IPS-18c (cell line): Measurements from ENCODE around the gene ZNF879.

Experiments
- H3K4me3 ChIP-seq: 2 replicates; pipeline ENCODE4 v1.7.0; 2013; ENCODE audit warnings: low read depth, mild to moderate bottlenecking, low read length, moderate library complexity; ENCODE audit not compliant: insufficient read depth
- H3K9me3 ChIP-seq: one replicate; pipeline ENCODE4 v1.6.1; 2013; ENCODE audit warnings: mild to moderate bottlenecking, low read length, moderate library complexity; ENCODE audit not compliant: control insufficient read depth, insufficient read depth

Gene ZNF879

DNA sequence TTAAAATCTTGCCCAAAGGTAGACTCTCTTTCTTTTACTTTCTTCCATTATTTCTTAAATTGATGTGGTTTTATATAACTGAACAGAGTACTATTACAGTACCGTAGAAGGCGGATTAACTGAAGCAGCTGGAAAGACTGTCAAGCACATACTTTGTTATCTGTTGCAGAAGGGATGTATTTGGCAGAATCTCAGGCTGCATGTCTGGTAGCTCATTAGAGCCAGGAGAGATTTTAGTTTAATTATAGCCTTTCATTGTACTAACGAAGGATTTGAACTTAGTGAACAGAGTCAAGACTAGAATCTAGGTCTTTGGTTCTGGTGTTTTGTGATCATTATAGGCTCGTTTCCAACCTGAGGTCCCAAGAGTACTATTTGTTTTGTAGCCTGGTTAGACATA lies 57.1 kb downstream of the ZNF879 start:
- H3K9me3 ChIP-seq, result peaks cover 24% of the 10 kb centered on the region
- no peak overlapping the region for H3K4me3 ChIP-seq
